AG09309 (cell line): ENCODE results near the gene TSNAX.
"Not testable (repeated sequence)": the region's sequence is repeated elsewhere in the genome, so short reads cannot be mapped to it uniquely, and the experiment has no call there.

ENCODE experiments used
- DNase-seq: peaks from one replicate; pipeline ENCODE4 v3.0.0-alpha.2; 2010; ENCODE audit warnings: low read depth
- H3K4me3 ChIP-seq: 2 replicates; pipeline ENCODE4 v1.5.1; 2011; ENCODE audit warnings: mild to moderate bottlenecking, low read depth, low read length, moderate library complexity; ENCODE audit not compliant: control insufficient read depth
- TF ChIP-seq, protein P1 (sequence below): IDR thresholded peaks from 2 replicates; pipeline ENCODE4 v1.5.1; 2011; ENCODE audit warnings: mild to moderate bottlenecking, low read depth, low read length, inconsistent platforms; ENCODE audit not compliant: insufficient read depth, control insufficient read depth; ENCODE audit errors: missing control alignments

TSNAX gene

DNA sequence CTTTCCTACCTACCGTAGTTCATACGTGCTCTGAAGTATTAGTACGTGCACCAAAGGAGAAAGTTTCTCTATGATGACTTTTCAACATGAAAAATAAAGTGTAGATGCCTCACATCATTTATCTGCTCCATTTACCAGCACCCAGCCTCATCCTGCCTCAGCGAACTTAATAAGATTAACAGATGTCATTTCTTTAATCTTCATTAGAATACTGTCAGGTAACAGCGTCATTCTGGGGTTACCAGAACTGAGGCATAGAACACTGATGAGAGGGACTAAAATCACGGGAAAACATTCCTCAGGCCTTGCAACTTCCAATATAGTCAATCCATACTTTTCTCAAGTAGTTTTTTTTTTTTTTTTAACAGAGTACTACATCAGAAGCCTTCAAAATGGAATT, 54.9 kb downstream of the TSNAX start:
- TF ChIP-seq, protein P1, sequence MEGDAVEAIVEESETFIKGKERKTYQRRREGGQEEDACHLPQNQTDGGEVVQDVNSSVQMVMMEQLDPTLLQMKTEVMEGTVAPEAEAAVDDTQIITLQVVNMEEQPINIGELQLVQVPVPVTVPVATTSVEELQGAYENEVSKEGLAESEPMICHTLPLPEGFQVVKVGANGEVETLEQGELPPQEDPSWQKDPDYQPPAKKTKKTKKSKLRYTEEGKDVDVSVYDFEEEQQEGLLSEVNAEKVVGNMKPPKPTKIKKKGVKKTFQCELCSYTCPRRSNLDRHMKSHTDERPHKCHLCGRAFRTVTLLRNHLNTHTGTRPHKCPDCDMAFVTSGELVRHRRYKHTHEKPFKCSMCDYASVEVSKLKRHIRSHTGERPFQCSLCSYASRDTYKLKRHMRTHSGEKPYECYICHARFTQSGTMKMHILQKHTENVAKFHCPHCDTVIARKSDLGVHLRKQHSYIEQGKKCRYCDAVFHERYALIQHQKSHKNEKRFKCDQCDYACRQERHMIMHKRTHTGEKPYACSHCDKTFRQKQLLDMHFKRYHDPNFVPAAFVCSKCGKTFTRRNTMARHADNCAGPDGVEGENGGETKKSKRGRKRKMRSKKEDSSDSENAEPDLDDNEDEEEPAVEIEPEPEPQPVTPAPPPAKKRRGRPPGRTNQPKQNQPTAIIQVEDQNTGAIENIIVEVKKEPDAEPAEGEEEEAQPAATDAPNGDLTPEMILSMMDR = no peak
- H3K4me3 ChIP-seq = no peak overlapping the region
- DNase-seq = no peak

GRCh38 chr1:231584117-231584516, 55.6 kb downstream of the TSNAX start:
- no peak overlapping the region for H3K4me3 ChIP-seq
- DNase-seq = peak; percentile 51
- TF ChIP-seq, protein P1 = peak; percentile 28

- H3K4me3 ChIP-seq = no peak overlapping the region
- TF ChIP-seq, protein P1 = no peak
- no peak for DNase-seq
Measured at GRCh38 chr1:231584921-231585320, 56.5 kb downstream of the TSNAX start.

DNA sequence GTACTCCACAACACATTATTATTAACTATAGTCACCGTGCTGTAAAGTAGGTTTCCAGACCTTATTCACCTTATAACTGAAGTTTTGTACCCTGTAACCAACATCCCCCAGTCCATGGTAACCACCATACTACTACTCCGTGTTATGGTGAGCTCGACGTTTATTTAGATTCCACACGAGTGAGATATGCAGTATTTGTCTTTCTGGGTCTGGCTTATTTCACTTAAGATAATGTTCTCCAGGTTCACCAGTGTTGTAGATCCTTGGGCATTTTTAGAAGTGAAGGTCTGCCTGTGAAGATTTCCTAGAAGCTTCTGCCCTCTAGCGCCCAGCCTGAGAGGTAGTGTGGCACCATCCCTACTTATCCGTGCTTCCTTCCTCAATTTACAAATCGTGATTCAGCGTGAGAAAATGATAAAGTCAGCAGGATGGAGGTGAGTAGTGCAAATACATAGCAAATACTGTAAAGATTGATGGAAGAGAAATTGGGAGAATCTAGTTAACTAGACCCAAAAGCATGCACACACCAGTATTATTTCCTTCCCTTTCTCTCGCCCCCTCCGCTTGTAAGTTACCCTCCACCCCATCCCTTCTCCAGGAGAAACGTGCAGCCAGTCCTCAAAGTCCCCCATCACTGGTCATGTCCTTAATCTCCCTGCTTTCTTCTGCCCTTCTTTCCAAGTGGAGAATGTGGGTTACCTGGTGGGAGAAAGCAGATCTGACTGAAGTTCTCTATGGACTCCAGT, 62.2 kb downstream of the TSNAX start:
- peak; percentile 39 for DNase-seq
- TF ChIP-seq, protein P1 = peak; percentile 80
- H3K4me3 ChIP-seq = no peak overlapping the region

DNA sequence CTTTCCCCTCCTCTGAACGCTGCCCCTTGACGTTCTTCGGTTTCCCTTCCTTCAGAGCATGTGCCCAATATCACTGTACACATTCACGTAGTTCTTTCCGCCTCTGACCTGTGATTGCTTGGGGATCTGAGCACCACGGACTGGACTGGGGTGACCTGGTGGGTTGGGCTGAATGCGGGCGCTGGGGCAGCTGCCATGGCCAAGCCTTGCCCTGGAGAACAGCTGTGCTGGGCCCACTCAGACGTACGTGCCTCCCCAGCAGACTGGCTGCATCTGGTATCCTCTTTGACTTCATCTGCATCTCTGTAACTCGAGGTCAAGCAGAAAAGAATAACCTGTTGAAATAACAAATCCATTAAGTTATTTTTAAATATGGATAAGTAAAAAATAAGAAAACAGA, 63.0 kb downstream of the TSNAX start:
- H3K4me3 ChIP-seq = no peak overlapping the region
- TF ChIP-seq, protein P1 = no peak
- DNase-seq = no peak

- no peak for DNase-seq
- H3K4me3 ChIP-seq = no peak overlapping the region
- TF ChIP-seq, protein P1 = no peak
Measured at GRCh38 chr1:231592809-231593208, 64.3 kb downstream of the TSNAX start.

DNA sequence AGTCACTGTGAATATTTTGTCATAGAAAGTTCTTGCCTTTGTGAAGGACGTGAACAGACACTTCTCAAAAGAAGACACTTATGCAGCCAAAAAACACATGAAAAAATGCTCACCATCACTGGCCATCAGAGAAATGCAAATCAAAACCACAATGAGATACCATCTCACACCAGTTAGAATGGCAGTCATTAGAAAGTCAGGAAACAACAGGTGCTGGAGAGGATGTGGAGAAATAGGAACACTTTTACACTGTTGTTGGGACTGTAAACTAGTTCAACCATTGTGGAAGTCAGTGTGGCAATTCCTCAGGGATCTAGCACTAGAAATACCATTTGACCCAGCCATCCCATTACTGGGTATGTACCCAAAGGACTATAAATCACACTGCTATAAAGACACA, 64.8 kb downstream of the TSNAX start:
- not testable (repeated sequence) for H3K4me3 ChIP-seq, DNase-seq
